Endodermal cell (in vitro differentiated cells): ENCODE results near the gene PTPRN2. TPM values are rescaled to one million over a fixed set of nuclear protein-coding genes. Genes with fewer than 3 reads are reported as not detected.
"Not testable (repeated sequence)": the region's sequence is repeated elsewhere in the genome, so short reads cannot be mapped to it uniquely, and the experiment has no call there.

Experiments used
- DNase-seq: peaks from one replicate; pipeline ENCODE4 v3.0.0-alpha.2; 2017
- H3K27ac ChIP-seq: 2 replicates; pipeline ENCODE4 v1.5.1; 2013; ENCODE audit warnings: mild to moderate bottlenecking, low read depth, low read length, moderate library complexity
- H3K27me3 ChIP-seq: 2 replicates; pipeline ENCODE4 v1.6.1; 2013; ENCODE audit warnings: mild to moderate bottlenecking, low read length, moderate library complexity; ENCODE audit not compliant: insufficient read depth, control insufficient read depth, poor library complexity, severe bottlenecking
- H3K36me3 ChIP-seq: 2 replicates; pipeline ENCODE4 v1.7.0; 2013; ENCODE audit warnings: mild to moderate bottlenecking, low read length, moderate library complexity; ENCODE audit not compliant: control insufficient read depth, insufficient read depth
- H3K4me1 ChIP-seq: one replicate; pipeline ENCODE4 v1.7.0; 2013; ENCODE audit warnings: low read length; ENCODE audit not compliant: control insufficient read depth, insufficient read depth
- H3K4me3 ChIP-seq: 2 replicates; pipeline ENCODE4 v1.5.1; 2013; ENCODE audit warnings: mild to moderate bottlenecking, low read length, moderate library complexity
- H3K9ac ChIP-seq: 2 replicates; pipeline ENCODE4 v1.6.1; 2013; ENCODE audit warnings: mild to moderate bottlenecking, low read length, moderate library complexity; ENCODE audit not compliant: poor library complexity, severe bottlenecking; ENCODE audit errors: extremely low read depth
- H3K9me3 ChIP-seq: 2 replicates; pipeline ENCODE4 v1.6.1; 2013; ENCODE audit warnings: mild to moderate bottlenecking, low read length, moderate library complexity; ENCODE audit not compliant: control insufficient read depth
- H3K27ac Mint-ChIP-seq: 2 replicates; pipeline ENCODE4 v1.8.0; 2020; ENCODE audit warnings: mixed read lengths
- H3K27me3 Mint-ChIP-seq: 2 replicates; pipeline ENCODE4 v1.8.0; 2021; ENCODE audit warnings: mild to moderate bottlenecking, mixed read lengths; ENCODE audit not compliant: insufficient read depth
- H3K36me3 Mint-ChIP-seq: 2 replicates; pipeline ENCODE4 v1.8.0; 2020; ENCODE audit warnings: low read depth, mixed read lengths
- H3K4me1 Mint-ChIP-seq: 2 replicates; pipeline ENCODE4 v1.8.0; 2020; ENCODE audit warnings: mixed read lengths
- H3K4me3 Mint-ChIP-seq: 2 replicates; pipeline ENCODE4 v1.8.0; 2020; ENCODE audit warnings: mild to moderate bottlenecking, moderate library complexity, mixed read lengths
- H3K9me3 Mint-ChIP-seq: 2 replicates; pipeline ENCODE4 v1.8.0; 2020; ENCODE audit warnings: mild to moderate bottlenecking, mixed read lengths
- CTCF ChIP-seq: fragments of 200-600 bp; sonication (generic); conservative IDR thresholded peaks from 2 replicates; pipeline ENCODE4 v1.5.0; 2021; ENCODE audit warnings: antibody characterized with exemption, mild to moderate bottlenecking
- WGBS, 2 experiments: methylation state at CpG; one replicate each; pipeline versions ENCODE4 v1.1.5 to v1.1.7; 2013; ENCODE audit warnings: missing lambda C conversion rate in 2 of 2, mixed read lengths in 1 of 2; ENCODE audit not compliant: insufficient coverage in 1 of 2, insufficient read length in 1 of 2; 5-methylcytosine and 5-hydroxymethylcytosine counted together
- total RNA-seq, 2 donors: library from RNA; stranded (reverse); fragmentation: NEBNext Ultra II Directional in 1 of 2; extraction: Animal tissue kit (Norgen Biotek cat#: 25700) in 1 of 2; gene quantifications; 2 replicates in 1 of 2; 3 replicates in 1 of 2; pipeline ENCODE4 v1.2.1, GENCODE V29; 2021

PTPRN2 gene
- total RNA-seq, 2 donors from 2014 or later: 0.69 to 1.2 TPM

- TF ChIP-seq CTCF: no peak
- no peaks in the 10 kb centered on the region for H3K4me1 Mint-ChIP-seq
- Histone ChIP-seq H3K4me3 (peak overlapping the region; percentile 33), H3K9me3 (peaks cover 85% of the 10 kb centered on the region), H3K27ac (no peak overlapping the region), H3K36me3 (no peaks in the 10 kb centered on the region), H3K27me3 (no peaks in the 10 kb centered on the region), H3K4me1 (no peaks in the 10 kb centered on the region), H3K9ac (no peak overlapping the region)
- peak; percentile 9 for DNase-seq
- no peaks in the 10 kb centered on the region for H3K36me3 Mint-ChIP-seq
- no peaks in the 10 kb centered on the region for H3K27me3 Mint-ChIP-seq
- 76 to 77% methylated on average over 12 to 13 of the region's 13 CpGs for WGBS, 2 experiments
- H3K4me3 Mint-ChIP-seq: no peak overlapping the region
- peaks cover 26% of the 10 kb centered on the region for H3K9me3 Mint-ChIP-seq
- H3K27ac Mint-ChIP-seq: no peak overlapping the region
Measured at GRCh38 chr7:158419238-158419785, 168.3 kb downstream of the PTPRN2 start.

GRCh38 chr7:158418395-158418794 lies 169.2 kb downstream of the PTPRN2 start:
- peak; percentile 7 for DNase-seq
- 84 to 86% methylated on average over 14 of the region's 14 CpGs for WGBS, 2 experiments
- not testable (repeated sequence) for H3K9ac ChIP-seq, H3K4me1 ChIP-seq, H3K36me3 Mint-ChIP-seq, H3K27ac ChIP-seq, H3K27me3 ChIP-seq, H3K27me3 Mint-ChIP-seq, H3K4me3 Mint-ChIP-seq, H3K4me1 Mint-ChIP-seq, H3K27ac Mint-ChIP-seq, H3K36me3 ChIP-seq
- peaks cover 86% of the 10 kb centered on the region for H3K9me3 ChIP-seq
- peak overlapping the region; percentile 33 for H3K4me3 ChIP-seq
- H3K9me3 Mint-ChIP-seq: peaks cover 26% of the 10 kb centered on the region

GRCh38 chr7:158416283-158416933 lies 171.2 kb downstream of the PTPRN2 start:
- WGBS, 2 experiments: 51 to 80% methylated on average over 4 to 5 of the region's 5 CpGs
- H3K4me1 ChIP-seq: no peaks in the 10 kb centered on the region
- DNase-seq: peak; percentile 49
- H3K4me1 Mint-ChIP-seq: no peaks in the 10 kb centered on the region
- H3K27me3 ChIP-seq: no peaks in the 10 kb centered on the region
- H3K9ac ChIP-seq: no peak overlapping the region
- no peak for TF ChIP-seq CTCF
- no peaks in the 10 kb centered on the region for H3K36me3 Mint-ChIP-seq
- no peaks in the 10 kb centered on the region for H3K27me3 Mint-ChIP-seq
- H3K4me3 ChIP-seq: no peak overlapping the region
- peaks cover 26% of the 10 kb centered on the region for H3K9me3 Mint-ChIP-seq
- no peak overlapping the region for H3K4me3 Mint-ChIP-seq
- no peak overlapping the region for H3K27ac ChIP-seq
- H3K27ac Mint-ChIP-seq: no peak overlapping the region
- H3K9me3 ChIP-seq: peaks cover 75% of the 10 kb centered on the region
- no peaks in the 10 kb centered on the region for H3K36me3 ChIP-seq
